Subcutaneous adipose tissue (tissue), 4 donors: ENCODE measurements around the gene ZBTB18. TPM values are rescaled to one million over a fixed set of nuclear protein-coding genes. Genes with fewer than 3 reads are reported as not detected.

ENCODE experiments used
- total RNA-seq, 4 donors: library from RNA; depleted of rRNA; stranded (reverse); fragments of >200 nt; gene quantifications; one replicate each; pipeline ENCODE4 v1.1.0, GENCODE V29; 2016
- TF ChIP-seq, protein P1 (sequence below): fragments of 450-650 bp; IDR thresholded peaks from one replicate; pipeline ENCODE4 v1.5.1; 2016; ENCODE audit warnings: low read depth, mild to moderate bottlenecking, control low read depth, antibody characterized with exemption, moderate library complexity

Gene ZBTB18
- total RNA-seq, 4 donors from 2014 or later = 8.3 to 17.7 (median 9.8) TPM

DNA sequence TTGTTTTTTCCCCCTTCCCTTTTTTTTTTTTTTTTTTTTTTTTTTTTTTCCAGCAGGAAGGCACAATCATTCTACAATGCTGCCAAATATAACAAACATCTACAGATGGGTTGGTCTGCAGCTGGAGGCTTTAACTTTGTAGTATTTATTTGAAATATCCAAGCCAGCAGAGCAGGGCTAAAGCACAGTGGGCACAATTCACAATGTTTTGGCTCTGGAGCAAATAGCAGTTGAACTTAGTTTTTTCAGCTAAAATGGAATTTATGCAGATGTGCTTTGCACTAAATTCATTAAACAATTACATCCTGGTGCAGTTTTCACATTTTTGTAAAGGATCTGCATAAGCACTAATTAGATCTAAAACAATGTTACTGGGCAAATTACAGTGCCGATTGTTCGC is 39.8 kb upstream of the ZBTB18 start:
- TF ChIP-seq, protein P1, sequence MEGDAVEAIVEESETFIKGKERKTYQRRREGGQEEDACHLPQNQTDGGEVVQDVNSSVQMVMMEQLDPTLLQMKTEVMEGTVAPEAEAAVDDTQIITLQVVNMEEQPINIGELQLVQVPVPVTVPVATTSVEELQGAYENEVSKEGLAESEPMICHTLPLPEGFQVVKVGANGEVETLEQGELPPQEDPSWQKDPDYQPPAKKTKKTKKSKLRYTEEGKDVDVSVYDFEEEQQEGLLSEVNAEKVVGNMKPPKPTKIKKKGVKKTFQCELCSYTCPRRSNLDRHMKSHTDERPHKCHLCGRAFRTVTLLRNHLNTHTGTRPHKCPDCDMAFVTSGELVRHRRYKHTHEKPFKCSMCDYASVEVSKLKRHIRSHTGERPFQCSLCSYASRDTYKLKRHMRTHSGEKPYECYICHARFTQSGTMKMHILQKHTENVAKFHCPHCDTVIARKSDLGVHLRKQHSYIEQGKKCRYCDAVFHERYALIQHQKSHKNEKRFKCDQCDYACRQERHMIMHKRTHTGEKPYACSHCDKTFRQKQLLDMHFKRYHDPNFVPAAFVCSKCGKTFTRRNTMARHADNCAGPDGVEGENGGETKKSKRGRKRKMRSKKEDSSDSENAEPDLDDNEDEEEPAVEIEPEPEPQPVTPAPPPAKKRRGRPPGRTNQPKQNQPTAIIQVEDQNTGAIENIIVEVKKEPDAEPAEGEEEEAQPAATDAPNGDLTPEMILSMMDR = no peak

DNA sequence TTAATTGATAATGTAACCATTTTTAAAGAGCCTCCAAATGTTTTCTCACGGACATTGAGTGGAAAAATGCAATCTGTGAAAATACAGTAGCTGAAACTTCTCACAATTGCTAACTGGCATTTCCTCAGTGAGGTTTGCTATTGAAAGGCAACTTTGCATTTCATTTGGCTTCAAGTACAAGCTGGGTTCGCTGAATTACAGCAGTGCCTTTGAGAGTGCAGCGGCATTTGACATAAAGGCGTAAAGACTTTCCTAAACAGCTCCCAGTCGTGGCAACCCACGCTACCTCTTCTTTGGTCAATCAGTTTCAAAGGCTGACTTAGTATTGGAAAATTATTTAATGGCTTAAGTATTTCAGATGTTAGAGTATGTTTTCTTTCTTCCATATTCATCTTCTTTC is 39.3 kb upstream of the ZBTB18 start:
- TF ChIP-seq, protein P1 = no peak

DNA sequence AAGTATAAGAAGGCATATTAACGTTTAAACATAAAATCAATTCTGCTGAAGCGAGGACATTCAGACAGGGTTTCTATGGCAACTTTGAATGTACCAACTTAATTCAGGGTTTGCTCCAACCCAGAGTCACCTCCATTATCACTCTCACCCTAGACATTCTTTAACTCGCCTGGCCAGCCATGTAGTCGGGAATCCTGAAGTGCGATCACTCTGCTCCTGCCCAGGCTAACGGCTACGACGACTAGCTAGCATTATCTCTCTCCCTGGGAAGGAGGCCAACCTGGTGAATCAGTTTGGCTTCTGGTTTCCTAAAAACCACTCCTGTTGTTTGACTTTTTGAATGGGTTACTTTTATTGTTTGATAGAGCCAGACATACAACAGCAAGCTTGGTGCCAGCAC is 38.9 kb upstream of the ZBTB18 start:
- TF ChIP-seq, protein P1 = no peak

DNA sequence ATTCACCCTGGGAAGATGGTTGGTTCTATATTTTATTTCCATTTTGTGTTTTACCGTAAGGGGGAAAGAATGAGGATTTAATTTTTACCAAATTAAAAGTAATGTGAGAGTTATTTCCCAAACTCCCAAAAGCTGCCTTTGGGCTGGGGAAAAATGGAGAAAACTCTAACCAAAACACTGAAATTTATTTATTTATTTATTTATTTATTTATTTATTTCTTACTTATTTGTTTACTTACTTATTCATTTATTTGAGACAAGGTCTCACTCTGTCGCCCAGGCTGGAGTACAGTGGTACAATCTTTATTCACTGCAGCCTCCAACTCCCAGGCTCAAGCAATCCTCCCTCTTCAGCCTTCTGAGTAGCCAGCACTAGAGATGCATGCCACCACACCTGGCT is 38.0 kb upstream of the ZBTB18 start:
- TF ChIP-seq, protein P1 = no peak

DNA sequence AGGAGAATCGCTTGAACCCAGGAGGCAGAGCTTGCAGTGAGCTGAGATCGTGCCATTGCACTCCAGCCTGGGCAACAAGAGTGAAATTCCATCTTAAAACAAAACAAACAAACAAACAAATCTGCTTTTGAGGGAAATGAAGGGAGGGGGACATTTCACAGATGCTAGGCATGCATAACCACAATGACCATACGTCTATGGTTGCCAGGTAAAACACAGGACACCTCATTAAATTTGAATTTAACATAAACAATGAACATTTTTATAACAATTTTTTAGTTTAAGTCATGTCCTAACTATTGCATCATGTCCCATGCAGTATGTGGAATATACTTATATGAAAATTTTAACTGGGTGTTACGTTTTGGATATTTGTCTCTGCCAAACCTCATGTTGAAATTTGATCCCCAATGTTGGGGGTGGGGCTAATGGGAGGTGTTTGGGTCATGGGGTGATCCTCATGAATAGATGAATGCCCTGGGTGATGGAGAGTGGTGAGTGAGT is 31.0 kb upstream of the ZBTB18 start:
- TF ChIP-seq, protein P1 = no peak

DNA sequence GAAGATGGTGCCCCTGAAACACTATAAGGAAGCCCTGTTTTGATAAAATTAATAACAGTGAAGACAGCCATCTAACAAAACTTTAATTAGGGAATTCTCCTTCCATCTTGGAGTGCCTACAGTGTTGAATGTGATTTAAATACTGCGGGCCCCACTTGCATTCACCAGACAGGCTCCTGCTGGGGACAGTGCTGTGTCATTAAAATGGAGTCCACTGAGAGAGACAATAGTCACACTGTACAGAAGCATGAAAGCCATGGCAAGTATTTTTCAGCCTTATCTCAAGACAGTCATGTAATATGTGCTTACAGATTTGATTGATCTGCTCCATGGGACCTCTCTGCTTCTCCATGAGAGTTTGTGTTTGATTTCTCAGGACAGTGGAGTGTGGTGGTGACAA is 29.7 kb upstream of the ZBTB18 start:
- TF ChIP-seq, protein P1 = no peak

DNA sequence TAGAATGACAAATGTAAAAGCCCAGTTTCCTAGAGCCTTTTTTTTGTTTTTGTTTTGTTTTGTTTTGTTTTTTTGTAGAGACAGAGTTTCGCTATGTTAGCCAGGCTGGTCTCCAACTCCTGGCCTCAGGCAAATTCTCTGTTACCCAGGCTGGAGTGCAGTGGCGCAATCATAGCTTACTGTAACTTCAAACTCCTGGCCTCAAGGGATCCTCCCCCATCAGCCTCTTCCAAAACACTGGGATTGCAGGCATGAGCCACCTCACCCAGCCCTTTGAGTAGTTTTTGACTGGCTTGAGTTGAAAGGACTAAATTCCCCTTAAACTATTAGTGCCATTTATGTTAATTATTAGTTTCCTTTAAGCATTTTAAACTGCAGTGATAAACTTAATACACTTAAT is 28.8 kb upstream of the ZBTB18 start:
- TF ChIP-seq, protein P1 = no peak
